Cardiac fibroblast (primary cell): ENCODE measurements around the gene GPAT3.
A peak's percentile ranks its signal among the peaks of the same experiment; 100 is the strongest.

Experiments
- DNase-seq, 2 donors: peaks; one replicate each; pipeline versions ENCODE4 v3.0.0 to v3.0.0-alpha.2; 2010; ENCODE audit warnings: low read depth in 2 of 2
- H3K4me3 ChIP-seq, 2 donors: replicated peaks in 1 of 2; 1 replicate in 1 of 2; 2 replicates in 1 of 2; pipeline ENCODE4 v1.5.1; 2011; ENCODE audit warnings: low read depth in 2 of 2, low read length in 2 of 2, mild to moderate bottlenecking in 2 of 2, moderate library complexity in 1 of 2
- CTCF ChIP-seq: IDR thresholded peaks from one replicate; pipeline ENCODE4 v1.5.1; 2011; ENCODE audit warnings: low read depth, mild to moderate bottlenecking, low read length, inconsistent platforms

Gene GPAT3

DNA sequence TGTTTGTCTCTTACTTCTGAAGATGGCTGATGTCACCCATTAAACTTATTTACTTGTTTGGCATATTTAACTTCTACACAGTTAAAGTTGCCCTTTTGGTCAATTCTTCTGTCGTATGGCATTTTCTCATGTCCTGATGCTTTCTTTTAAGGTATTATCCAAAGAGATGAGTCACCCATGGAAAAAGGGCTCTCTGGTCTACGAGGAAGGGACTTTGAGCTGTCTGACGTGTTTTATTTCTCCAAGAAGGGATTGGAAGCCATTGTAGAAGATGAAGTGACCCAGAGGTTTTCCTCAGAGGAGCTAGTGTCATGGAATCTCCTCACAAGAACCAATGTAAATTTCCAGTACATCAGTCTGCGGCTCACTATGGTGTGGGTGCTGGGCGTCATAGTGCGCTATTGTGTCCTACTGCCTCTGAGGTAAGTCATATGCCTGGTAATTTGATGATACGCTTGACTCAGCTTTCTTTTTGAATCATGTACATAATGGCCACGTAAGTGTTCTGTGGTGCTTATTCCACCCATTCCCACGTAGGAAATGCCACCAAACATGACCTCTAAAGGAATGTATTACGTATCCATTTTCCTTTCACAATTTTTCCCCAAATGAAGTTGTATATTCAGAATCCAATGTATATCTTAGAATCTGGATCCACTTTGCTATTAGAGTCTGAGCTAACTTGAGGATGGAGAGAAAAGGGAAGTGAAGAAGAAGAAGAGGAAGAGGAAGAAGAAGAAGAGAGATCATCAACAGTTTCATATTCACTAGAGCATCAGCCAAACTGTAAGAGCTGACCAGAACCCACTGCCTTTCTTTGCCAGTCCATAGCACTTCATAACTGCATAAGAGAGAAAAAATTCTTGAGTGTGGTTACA, 45.7 kb downstream of the GPAT3 start:
- DNase-seq, result no peak
- no peak overlapping the region for H3K4me3 ChIP-seq
- no peak for TF ChIP-seq CTCF

- DNase-seq, result peak; percentile 9 to 90
- H3K4me3 ChIP-seq, result no peak overlapping the region
- no peak for TF ChIP-seq CTCF
Observed at GRCh38 chr4:83582289-83582785, 46.4 kb downstream of the GPAT3 start.

GRCh38 chr4:83585982-83586508, 50.1 kb downstream of the GPAT3 start:
- H3K4me3 ChIP-seq, result no peak overlapping the region
- no peak for TF ChIP-seq CTCF
- no peak for DNase-seq

DNA sequence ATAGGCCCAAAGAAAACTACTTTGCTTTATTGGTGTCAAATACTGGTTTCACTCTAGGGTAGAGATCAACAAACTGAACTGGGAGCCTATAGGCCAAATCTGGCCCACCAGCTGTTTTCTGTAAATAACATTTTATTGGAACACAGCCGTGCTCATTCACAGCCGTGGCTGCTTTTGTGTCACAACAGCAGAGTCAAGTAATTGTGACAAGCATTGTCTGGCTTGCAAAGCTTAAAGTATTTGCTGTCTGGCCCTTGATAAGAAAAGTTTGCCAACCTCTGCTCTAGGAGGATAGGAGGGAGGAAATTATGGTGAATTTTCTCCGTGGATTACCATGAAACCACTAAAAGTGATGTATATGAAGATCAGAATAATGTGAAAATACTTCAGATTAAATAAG, 53.4 kb downstream of the GPAT3 start:
- no peak for DNase-seq
- no peak for TF ChIP-seq CTCF
- no peak overlapping the region for H3K4me3 ChIP-seq

GRCh38 chr4:83591056-83591455, 55.1 kb downstream of the GPAT3 start:
- no peak overlapping the region for H3K4me3 ChIP-seq
- peak in 1 of 2 donors; percentile 18 for DNase-seq
- TF ChIP-seq CTCF, result no peak

DNA sequence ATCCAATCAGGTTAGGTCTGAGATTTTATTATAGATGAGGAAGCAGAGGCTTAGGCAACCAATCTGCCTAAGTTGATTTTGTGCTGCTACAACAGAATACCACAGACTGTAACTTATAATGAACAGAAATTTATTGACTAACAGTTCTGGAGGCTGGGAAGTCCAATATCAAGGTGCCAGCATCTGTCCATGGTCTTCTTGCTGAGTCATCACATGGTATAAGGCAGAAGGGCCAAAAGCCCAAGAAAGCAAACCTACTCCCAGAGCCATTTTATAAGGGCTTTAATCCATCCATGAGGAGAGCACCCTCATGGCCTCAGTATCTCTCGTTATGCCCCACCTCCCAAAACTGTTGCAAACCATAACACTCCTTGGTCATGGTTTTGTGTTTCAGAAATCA, 55.8 kb downstream of the GPAT3 start:
- DNase-seq, result no peak
- no peak for TF ChIP-seq CTCF

More for the DNA sequence above, 55.8 kb downstream of the GPAT3 start:
- H3K4me3 ChIP-seq, result no peak overlapping the region
